ENCODE data around the gene SDK1.

The SDK1 gene

GRCh38 chr7:4131063-4131462 lies 830.0 kb downstream of the SDK1 start (continued):
- TF ChIP-seq ZNF610 (tag by site-specific recombination; IDR thresholded peaks at IDR 0.05; ENCODE audit: borderline replicate concordance), result no peak
- no peak for TF ChIP-seq ZNF596 (tag by site-specific recombination; IDR thresholded peaks at IDR 0.05)
- no peak for TF ChIP-seq ZNF660 (tag by site-specific recombination; IDR thresholded peaks at IDR 0.05)
- TF ChIP-seq ZNF747 (tag by site-specific recombination; IDR thresholded peaks at IDR 0.05), result no peak
- no peak for TF ChIP-seq GLI4 (tag by site-specific recombination; IDR thresholded peaks at IDR 0.05)
- TF ChIP-seq, protein P1, sequence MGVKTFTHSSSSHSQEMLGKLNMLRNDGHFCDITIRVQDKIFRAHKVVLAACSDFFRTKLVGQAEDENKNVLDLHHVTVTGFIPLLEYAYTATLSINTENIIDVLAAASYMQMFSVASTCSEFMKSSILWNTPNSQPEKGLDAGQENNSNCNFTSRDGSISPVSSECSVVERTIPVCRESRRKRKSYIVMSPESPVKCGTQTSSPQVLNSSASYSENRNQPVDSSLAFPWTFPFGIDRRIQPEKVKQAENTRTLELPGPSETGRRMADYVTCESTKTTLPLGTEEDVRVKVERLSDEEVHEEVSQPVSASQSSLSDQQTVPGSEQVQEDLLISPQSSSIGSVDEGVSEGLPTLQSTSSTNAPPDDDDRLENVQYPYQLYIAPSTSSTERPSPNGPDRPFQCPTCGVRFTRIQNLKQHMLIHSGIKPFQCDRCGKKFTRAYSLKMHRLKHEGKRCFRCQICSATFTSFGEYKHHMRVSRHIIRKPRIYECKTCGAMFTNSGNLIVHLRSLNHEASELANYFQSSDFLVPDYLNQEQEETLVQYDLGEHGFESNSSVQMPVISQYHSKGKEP (tag by site-specific recombination; IDR thresholded peaks at IDR 0.05), result no peak
- no peak for TF ChIP-seq ZNF2 (tag by site-specific recombination; IDR thresholded peaks at IDR 0.05)
- no peak for TF ChIP-seq ZNF701 (tag by site-specific recombination; IDR thresholded peaks at IDR 0.05)
- TF ChIP-seq KLF9 (tag by site-specific recombination; IDR thresholded peaks at IDR 0.05; ENCODE audit: low read depth), result no peak

DNA sequence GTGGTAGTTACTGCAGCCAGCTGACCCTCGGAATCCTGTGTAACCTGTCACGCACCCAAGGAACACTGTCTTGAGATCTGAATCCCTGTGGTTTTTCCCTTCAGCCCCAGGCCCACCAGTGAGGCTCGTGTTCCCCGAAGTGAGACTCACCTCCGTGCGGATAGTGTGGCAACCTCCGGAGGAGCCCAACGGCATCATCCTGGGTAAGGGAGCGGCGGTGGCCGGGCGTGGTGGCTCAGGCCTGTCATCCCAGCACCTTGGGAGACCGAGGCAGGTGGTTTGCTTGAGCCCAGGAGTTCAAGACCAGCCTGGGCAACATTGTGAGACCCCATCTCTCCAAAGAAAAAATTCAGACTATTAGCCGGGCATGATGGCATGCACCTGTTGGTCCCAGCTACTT lies 831.2 kb downstream of the SDK1 start:
- Histone ChIP-seq H3K4me3 (ENCODE audit: low read depth, low read length) (no peak overlapping the region), H3K4me1 (ENCODE audit: control insufficient read depth, insufficient read depth, low read length) (no peaks in the 10 kb centered on the region), H3K36me3 (ENCODE audit: control insufficient read depth in 2 of 2, insufficient read depth in 1 of 2, low read length in 2 of 2) (no peaks in the 10 kb centered on the region; a peak in 1 of 3 replicates), H3K27ac (ENCODE audit: extremely low read depth, low read depth, low read length) (no peak overlapping the region), H3K9me3 (ENCODE audit: control insufficient read depth, insufficient read depth, low read depth, low read length) (no peaks in the 10 kb centered on the region)
- POLR2A ChIA-PET, result no interaction called here
- TF ChIP-seq ZNF10 (tag by site-specific recombination; IDR thresholded peaks at IDR 0.05) (no peak), GLIS1 (tag by site-specific recombination; IDR thresholded peaks at IDR 0.05) (no peak), ZSCAN23 (tag by site-specific recombination; IDR thresholded peaks at IDR 0.05) (no peak), HOXA7 (CRISPR knock-in tag; IDR thresholded peaks at IDR 0.05; ENCODE audit: borderline replicate concordance) (no peak), ZNF747 (tag by site-specific recombination; IDR thresholded peaks at IDR 0.05) (no peak), TCF7L2 (IDR thresholded peaks at IDR 0.05; ENCODE audit: borderline replicate concordance, low read depth, low read length) (no peak), ZFP3 (tag by site-specific recombination; IDR thresholded peaks at IDR 0.05; ENCODE audit: low read depth) (no peak), ZNF112 (tag by site-specific recombination; IDR thresholded peaks at IDR 0.05) (no peak), SETDB1 (IDR thresholded peaks at IDR 0.05; ENCODE audit: insufficient read length, low read length) (no peak), INSM2 (tag by site-specific recombination; IDR thresholded peaks at IDR 0.05) (no peak), ZNF707 (tag by site-specific recombination; IDR thresholded peaks at IDR 0.05) (no peak), ZNF335 (tag by site-specific recombination; conservative IDR thresholded peaks at IDR 0.05) (no peak), SP7 (tag by site-specific recombination; IDR thresholded peaks at IDR 0.05) (no peak), SP3 (tag by site-specific recombination; IDR thresholded peaks at IDR 0.05) (no peak), ZNF670 (tag by site-specific recombination; IDR thresholded peaks at IDR 0.05; ENCODE audit: low read depth) (no peak), BCL11A (tag by site-specific recombination; IDR thresholded peaks at IDR 0.05; ENCODE audit: low read depth) (no peak)
- TF ChIP-seq, protein P2, sequence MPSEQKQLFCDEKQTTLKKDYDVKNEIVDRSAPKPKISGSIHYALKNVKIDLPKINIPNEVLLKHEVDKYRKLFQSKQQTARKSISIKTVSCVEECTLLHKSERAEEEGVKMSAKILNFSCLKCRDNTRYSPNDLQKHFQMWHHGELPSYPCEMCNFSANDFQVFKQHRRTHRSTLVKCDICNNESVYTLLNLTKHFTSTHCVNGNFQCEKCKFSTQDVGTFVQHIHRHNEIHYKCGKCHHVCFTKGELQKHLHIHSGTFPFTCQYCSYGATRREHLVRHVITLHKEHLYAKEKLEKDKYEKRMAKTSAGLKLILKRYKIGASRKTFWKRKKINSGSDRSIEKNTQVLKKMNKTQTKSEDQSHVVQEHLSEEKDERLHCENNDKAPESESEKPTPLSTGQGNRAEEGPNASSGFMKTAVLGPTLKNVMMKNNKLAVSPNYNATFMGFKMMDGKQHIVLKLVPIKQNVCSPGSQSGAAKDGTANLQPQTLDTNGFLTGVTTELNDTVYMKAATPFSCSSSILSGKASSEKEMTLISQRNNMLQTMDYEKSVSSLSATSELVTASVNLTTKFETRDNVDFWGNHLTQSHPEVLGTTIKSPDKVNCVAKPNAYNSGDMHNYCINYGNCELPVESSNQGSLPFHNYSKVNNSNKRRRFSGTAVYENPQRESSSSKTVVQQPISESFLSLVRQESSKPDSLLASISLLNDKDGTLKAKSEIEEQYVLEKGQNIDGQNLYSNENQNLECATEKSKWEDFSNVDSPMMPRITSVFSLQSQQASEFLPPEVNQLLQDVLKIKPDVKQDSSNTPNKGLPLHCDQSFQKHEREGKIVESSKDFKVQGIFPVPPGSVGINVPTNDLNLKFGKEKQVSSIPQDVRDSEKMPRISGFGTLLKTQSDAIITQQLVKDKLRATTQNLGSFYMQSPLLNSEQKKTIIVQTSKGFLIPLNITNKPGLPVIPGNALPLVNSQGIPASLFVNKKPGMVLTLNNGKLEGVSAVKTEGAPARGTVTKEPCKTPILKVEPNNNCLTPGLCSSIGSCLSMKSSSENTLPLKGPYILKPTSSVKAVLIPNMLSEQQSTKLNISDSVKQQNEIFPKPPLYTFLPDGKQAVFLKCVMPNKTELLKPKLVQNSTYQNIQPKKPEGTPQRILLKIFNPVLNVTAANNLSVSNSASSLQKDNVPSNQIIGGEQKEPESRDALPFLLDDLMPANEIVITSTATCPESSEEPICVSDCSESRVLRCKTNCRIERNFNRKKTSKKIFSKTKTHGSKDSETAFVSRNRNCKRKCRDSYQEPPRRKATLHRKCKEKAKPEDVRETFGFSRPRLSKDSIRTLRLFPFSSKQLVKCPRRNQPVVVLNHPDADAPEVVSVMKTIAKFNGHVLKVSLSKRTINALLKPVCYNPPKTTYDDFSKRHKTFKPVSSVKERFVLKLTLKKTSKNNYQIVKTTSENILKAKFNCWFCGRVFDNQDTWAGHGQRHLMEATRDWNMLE (tag by site-specific recombination; conservative IDR thresholded peaks at IDR 0.05; ENCODE audit: low read depth), result no peak
- CTCF ChIA-PET, result no interaction called here

Measured in HEK293 (cell line).